RWPE2 (cell line): Measurements from ENCODE around the gene TFCP2.

ENCODE experiments used
- ATAC-seq: fragments of 200-7000 bp; cut with Tn5 transposase; 3 replicates; pipeline ENCODE4 v1.9.1; 2021; ENCODE audit warnings: low read depth
- DNase-seq: peaks from one replicate; pipeline ENCODE4 v3.0.0-alpha.2; 2020; ENCODE audit warnings: low spot score
- H3K27ac ChIP-seq: fragments of 450-650 bp; 2 replicates; pipeline ENCODE4 v1.5.1; 2017; ENCODE audit warnings: mild to moderate bottlenecking; ENCODE audit not compliant: poor library complexity, severe bottlenecking
- H3K27me3 ChIP-seq: fragments of 250-450 bp; sonication (Bioruptor Pico); 2 replicates; pipeline ENCODE4 v1.5.1; 2021; ENCODE audit warnings: mild to moderate bottlenecking, moderate library complexity; ENCODE audit not compliant: insufficient read depth, poor library complexity, severe bottlenecking
- H3K36me3 ChIP-seq: fragments of 250-450 bp; sonication (Bioruptor Pico); 2 replicates; pipeline ENCODE4 v1.5.1; 2020; ENCODE audit warnings: low read depth, mild to moderate bottlenecking, moderate library complexity
- H3K4me1 ChIP-seq: fragments of 250-450 bp; sonication (Bioruptor Pico); 2 replicates; pipeline ENCODE4 v1.5.1; 2021; ENCODE audit warnings: mild to moderate bottlenecking, moderate library complexity; ENCODE audit not compliant: insufficient read depth, poor library complexity, severe bottlenecking
- H3K4me3 ChIP-seq: fragments of 250-450 bp; sonication (Bioruptor Pico); 2 replicates; pipeline ENCODE4 v1.5.1; 2021; ENCODE audit warnings: mild to moderate bottlenecking, moderate library complexity; ENCODE audit not compliant: severe bottlenecking
- H3K9me3 ChIP-seq: fragments of 250-450 bp; sonication (Bioruptor Pico); 2 replicates; pipeline ENCODE4 v1.5.1; 2021; ENCODE audit warnings: mild to moderate bottlenecking, moderate library complexity; ENCODE audit not compliant: severe bottlenecking
- CTCF ChIP-seq: fragments of 450-650 bp; IDR thresholded peaks from one replicate; pipeline ENCODE4 v1.5.1; 2017; ENCODE audit warnings: mild to moderate bottlenecking, moderate library complexity; ENCODE audit not compliant: poor library complexity, severe bottlenecking

TFCP2 gene

GRCh38 chr12:51139292-51139844 lies 33.6 kb downstream of the TFCP2 start:
- Histone ChIP-seq H3K4me3 (no peak overlapping the region), H3K36me3 (peaks cover 13% of the 10 kb centered on the region), H3K9me3 (no peaks in the 10 kb centered on the region), H3K27ac (no peak overlapping the region), H3K4me1 (no peaks in the 10 kb centered on the region), H3K27me3 (no peaks in the 10 kb centered on the region)
- ATAC-seq (no peak), DNase-seq (no peak)
- no peak for TF ChIP-seq CTCF

- Histone ChIP-seq H3K27ac (peak overlapping the region; percentile 27), H3K4me1 (peaks cover 28% of the 10 kb centered on the region), H3K9me3 (no peaks in the 10 kb centered on the region), H3K27me3 (no peaks in the 10 kb centered on the region), H3K4me3 (no peak overlapping the region), H3K36me3 (peaks cover 14% of the 10 kb centered on the region)
- ATAC-seq = no peak
- TF ChIP-seq CTCF = no peak
- no peak for DNase-seq
These were observed 40.2 kb downstream of the TFCP2 start for GRCh38 chr12:51132693-51133092.

- Histone ChIP-seq H3K4me3 (no peak overlapping the region), H3K27me3 (no peaks in the 10 kb centered on the region), H3K9me3 (no peaks in the 10 kb centered on the region), H3K4me1 (peaks cover 35% of the 10 kb centered on the region), H3K27ac (peak overlapping the region; percentile 27), H3K36me3 (peaks cover 9% of the 10 kb centered on the region)
- TF ChIP-seq CTCF = no peak
- DNase-seq (no peak), ATAC-seq (no peak)
These were observed 41.0 kb downstream of the TFCP2 start for GRCh38 chr12:51131745-51132521.

GRCh38 chr12:51128919-51129318 lies 44.0 kb downstream of the TFCP2 start:
- ATAC-seq (no peak), DNase-seq (no peak)
- no peak overlapping the region for H3K4me3 ChIP-seq
- H3K9me3 ChIP-seq = no peaks in the 10 kb centered on the region
- peaks cover 42% of the 10 kb centered on the region for H3K4me1 ChIP-seq
- peak overlapping the region; percentile 89 for H3K27ac ChIP-seq
- H3K27me3 ChIP-seq = no peaks in the 10 kb centered on the region
- TF ChIP-seq CTCF = no peak
- H3K36me3 ChIP-seq = peaks cover 15% of the 10 kb centered on the region
